ENCODE measurements around the gene FAAH2.

DNA sequence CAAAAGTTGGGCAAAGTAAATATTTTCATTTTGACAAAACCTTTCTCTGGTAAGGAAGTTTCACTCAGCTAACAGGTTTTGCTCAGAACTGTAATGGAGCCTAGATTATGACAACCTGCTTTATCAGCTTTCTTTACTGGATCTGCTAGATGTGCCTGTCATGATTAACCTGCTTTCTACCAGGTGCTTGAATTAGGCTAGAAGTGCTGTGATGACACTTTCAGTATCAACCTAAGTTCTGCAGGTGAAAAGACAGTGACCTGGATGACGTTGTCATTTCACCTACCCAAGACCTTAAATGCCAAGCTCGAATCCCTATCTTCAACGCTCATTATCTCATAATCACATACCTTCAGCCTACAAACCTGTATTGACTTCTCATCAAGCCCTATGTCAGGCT lies 1.5 kb upstream of the FAAH2 start:
- TF ChIP-seq, protein P1, sequence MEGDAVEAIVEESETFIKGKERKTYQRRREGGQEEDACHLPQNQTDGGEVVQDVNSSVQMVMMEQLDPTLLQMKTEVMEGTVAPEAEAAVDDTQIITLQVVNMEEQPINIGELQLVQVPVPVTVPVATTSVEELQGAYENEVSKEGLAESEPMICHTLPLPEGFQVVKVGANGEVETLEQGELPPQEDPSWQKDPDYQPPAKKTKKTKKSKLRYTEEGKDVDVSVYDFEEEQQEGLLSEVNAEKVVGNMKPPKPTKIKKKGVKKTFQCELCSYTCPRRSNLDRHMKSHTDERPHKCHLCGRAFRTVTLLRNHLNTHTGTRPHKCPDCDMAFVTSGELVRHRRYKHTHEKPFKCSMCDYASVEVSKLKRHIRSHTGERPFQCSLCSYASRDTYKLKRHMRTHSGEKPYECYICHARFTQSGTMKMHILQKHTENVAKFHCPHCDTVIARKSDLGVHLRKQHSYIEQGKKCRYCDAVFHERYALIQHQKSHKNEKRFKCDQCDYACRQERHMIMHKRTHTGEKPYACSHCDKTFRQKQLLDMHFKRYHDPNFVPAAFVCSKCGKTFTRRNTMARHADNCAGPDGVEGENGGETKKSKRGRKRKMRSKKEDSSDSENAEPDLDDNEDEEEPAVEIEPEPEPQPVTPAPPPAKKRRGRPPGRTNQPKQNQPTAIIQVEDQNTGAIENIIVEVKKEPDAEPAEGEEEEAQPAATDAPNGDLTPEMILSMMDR (IDR thresholded peaks at IDR 0.05; ENCODE audit: insufficient read depth, low read length), result no peak
- TF ChIP-seq POLR2AphosphoS5 (IDR thresholded peaks at IDR 0.05; ENCODE audit: low read depth), result no peak
